GM12872 (cell line): ENCODE data around the gene TBC1D22A.

Experiments
- CTCF ChIP-seq: IDR thresholded peaks from 3 replicates; pipeline ENCODE4 v1.5.1; 2011; ENCODE audit warnings: low read depth, mild to moderate bottlenecking, low read length, moderate library complexity; ENCODE audit not compliant: insufficient read depth

Gene TBC1D22A

GRCh38 chr22:46779023-46779422, 16.6 kb downstream of the TBC1D22A start:
- no peak for TF ChIP-seq CTCF

- no peak for TF ChIP-seq CTCF
Observed at GRCh38 chr22:46779651-46780050, 17.2 kb downstream of the TBC1D22A start.

GRCh38 chr22:46780453-46780852, 18.0 kb downstream of the TBC1D22A start:
- TF ChIP-seq CTCF, result no peak

GRCh38 chr22:46781291-46781690, 18.8 kb downstream of the TBC1D22A start:
- no peak for TF ChIP-seq CTCF

GRCh38 chr22:46783721-46784120, 21.3 kb downstream of the TBC1D22A start:
- no peak for TF ChIP-seq CTCF

- no peak for TF ChIP-seq CTCF
Observed at GRCh38 chr22:46788441-46789172, 26.2 kb downstream of the TBC1D22A start.

GRCh38 chr22:46789992-46790391, 27.5 kb downstream of the TBC1D22A start:
- TF ChIP-seq CTCF, result no peak

GRCh38 chr22:46791201-46791731, 28.8 kb downstream of the TBC1D22A start:
- no peak for TF ChIP-seq CTCF
